HG02610 (cell line): ENCODE data around the gene MEGF11.
"Not testable (repeated sequence)": the region's sequence is repeated elsewhere in the genome, so short reads cannot be mapped to it uniquely, and the experiment has no call there.

Experiments used
- ATAC-seq: cut with Tn5 transposase; IDR thresholded peaks from one replicate; pipeline ENCODE4 v1.9.1; 2021; ENCODE audit warnings: mild to moderate bottlenecking, moderate library complexity; ENCODE audit not compliant: unreplicated experiment

MEGF11 gene

DNA sequence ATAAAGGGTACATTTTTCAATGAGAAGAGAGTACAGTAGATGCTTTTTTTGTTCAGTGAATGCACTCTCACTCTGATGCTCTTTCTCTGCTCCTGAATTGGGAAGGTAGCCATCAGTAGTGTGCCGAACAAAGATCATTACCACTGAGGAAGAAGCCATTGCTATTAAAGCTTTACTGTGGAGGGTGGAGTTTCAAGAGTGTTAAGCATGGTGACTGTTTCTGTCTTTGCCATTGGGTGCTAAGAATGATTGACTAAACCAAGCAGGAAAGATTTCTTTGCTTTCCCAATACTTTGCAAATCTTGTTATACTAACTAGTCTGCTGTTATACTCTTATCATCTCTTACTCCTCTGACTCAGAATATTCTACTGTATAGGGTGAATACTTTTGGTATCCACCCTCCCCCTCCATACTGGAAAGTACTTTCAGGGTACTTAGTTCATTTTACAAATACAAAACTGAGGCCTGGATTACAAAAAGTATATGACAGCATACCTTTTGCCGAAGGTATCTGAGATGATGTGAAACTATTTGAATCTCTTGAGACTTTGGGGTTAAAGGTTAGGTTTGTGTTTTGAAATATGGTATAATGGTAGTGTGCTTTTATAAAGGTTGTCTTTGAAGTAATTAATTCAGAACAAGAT, 382.5 kb downstream of the MEGF11 start:
- no peak for ATAC-seq

DNA sequence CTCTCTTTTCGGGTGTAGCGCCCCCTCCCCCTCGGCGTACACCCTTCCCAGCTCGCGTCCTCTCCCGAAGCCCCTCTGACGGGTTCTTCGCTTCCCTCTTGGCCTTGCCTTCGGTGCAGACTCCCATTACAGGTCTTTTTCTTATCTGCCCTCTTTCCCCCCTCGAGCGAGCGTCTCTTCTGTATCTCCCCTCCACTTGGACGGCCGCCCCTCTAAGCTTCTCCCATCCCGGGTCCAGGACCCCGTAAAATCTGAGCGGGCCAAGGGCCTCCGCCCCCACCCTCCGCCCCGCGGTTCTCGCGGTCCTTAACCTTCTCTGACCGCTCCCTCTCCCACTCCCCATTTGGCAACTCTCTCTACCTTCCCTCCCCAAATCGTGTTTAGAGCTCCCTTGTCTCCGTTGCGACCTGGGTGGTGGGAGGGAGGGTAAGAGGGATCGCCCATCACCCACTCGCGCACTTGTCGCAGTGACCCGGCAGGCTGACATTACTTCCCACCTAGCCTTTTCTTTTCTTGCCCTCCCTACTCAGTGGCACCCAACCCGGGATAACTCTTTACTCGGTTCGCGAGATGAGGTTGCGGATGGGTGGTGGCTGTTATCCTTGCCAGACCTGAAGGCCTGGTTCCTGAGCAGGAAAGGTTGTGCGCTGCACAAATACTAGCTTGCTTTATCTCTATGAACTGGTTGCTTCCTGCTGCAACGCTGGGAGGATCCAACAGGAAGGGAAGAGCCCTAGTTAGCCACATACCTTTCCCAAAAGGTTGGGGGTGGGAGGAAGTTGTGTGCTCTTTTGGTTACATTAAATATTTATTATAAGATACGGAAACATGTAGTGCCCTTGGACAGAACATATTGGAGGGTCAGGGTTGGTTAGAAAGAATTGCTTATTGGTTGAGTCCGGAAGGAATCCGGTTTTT, 383.3 kb downstream of the MEGF11 start:
- ATAC-seq = no peak

GRCh38 chr15:65869126-65869953, 384.2 kb downstream of the MEGF11 start, which contains the start of gene RAB11A:
RAB11A (plus strand) TSS chr15:65869491; CDS start chr15:65869586, 95 bp downstream.
- peak; percentile 85 for ATAC-seq

DNA sequence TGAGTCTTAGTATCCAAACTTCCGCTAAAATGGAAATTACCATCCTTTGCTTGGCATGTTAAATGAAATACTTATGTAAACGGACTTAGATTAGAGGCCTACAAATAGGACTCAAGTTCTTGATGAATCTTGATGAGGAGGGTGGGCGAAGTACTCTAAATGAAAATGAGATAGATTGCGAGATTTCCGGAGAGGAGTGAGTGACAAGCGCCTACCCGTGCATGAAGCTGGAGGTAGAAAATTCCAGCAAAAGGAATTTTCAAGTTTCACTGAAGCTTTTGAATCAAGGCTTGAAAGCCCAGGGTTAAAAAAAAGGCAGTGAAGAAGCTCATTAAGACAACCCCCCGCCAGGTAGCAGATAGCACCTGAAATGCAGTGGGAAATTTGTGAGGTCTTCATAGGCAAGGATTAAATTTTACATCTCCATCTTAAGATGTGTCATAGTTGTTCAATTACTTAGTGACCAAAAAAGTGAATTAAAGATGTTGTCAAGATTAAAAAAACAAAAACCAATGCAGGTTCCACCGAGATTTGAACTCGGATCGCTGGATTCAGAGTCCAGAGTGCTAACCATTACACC, 384.9 kb downstream of the MEGF11 start:
- ATAC-seq = no peak

GRCh38 chr15:65867933-65868332, 385.6 kb downstream of the MEGF11 start:
- not testable (repeated sequence) for ATAC-seq

DNA sequence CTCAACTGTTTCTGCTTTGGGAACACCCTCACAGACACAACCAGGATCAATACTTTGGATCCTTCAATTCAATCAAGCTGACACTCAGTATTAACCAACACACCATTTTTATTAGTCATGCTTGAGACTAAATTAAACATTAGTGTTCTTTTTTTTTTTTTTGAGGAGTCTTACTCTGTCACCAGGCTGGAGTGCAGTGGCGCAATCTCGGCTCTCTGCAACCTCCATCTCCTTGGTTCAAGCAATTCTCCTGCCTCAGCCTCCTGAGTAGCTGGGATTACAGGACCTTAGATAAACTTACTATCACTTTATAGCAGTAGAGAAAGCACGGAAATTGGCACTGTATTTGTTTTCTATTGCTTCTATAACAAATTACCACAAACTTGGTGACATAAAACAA, 386.3 kb downstream of the MEGF11 start:
- no peak for ATAC-seq

DNA sequence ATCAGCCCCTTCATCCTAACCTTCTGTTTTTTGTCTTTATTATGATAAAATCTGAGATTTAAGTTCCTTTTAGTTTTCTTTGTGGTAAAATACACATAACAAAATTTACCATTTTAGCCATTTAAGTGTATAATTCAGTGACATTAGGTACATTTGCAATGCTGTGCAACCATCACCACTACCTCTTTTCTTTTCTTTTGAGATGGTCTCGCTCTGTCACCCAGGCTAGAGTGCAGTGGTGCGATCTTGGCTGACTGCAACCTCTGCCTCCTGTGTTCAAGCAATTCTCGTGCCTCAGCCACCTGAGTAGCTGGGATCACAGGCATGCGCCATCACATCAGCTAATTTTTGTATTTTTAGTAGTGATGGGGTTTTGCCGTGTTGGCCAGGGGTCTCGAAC, 390.4 kb downstream of the MEGF11 start:
- ATAC-seq = no peak

GRCh38 chr15:65862682-65863081, 390.9 kb downstream of the MEGF11 start:
- peak; percentile 63 for ATAC-seq

GRCh38 chr15:65857718-65858402, 395.7 kb downstream of the MEGF11 start:
- no peak for ATAC-seq

- ATAC-seq = no peak
These were observed 396.6 kb downstream of the MEGF11 start for GRCh38 chr15:65856821-65857455.

DNA sequence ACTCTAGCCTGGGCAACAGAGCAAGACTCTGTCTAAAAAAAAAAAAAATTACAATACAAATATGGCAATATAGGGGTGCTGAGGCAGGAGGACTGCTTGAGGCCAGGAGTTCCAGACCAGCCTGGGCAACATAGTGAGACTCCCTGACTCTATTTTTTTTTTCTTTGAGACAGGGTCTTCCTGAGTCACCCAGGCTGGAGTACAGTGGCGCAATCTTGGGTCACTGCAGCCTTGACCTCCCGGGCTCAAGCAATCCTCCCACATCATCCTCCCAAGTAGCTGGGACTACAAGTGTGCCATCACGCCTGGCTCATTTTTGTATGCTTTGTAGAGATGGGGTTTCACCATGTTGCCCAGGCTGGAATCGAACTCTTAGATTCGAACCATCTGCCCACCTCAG, 401.6 kb downstream of the MEGF11 start:
- no peak for ATAC-seq

DNA sequence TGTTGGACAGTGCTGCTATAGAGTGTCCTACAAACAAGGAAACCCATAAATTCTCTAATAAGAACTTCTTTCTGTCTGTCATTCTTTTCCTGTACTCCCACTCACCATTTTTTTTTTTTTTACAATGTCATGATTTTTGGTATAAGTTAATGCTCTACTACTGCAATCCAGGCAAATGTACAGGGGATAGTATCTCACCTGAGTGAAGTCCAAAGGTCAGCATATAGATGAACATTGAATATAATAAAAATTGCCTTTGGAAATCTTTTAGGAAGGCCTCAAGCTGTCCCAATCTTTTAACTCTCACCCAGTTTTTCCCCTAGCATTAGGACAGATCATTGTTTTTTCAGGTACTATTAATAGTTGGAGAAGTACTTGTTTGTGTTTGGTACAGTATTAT, 405.6 kb downstream of the MEGF11 start:
- no peak for ATAC-seq

DNA sequence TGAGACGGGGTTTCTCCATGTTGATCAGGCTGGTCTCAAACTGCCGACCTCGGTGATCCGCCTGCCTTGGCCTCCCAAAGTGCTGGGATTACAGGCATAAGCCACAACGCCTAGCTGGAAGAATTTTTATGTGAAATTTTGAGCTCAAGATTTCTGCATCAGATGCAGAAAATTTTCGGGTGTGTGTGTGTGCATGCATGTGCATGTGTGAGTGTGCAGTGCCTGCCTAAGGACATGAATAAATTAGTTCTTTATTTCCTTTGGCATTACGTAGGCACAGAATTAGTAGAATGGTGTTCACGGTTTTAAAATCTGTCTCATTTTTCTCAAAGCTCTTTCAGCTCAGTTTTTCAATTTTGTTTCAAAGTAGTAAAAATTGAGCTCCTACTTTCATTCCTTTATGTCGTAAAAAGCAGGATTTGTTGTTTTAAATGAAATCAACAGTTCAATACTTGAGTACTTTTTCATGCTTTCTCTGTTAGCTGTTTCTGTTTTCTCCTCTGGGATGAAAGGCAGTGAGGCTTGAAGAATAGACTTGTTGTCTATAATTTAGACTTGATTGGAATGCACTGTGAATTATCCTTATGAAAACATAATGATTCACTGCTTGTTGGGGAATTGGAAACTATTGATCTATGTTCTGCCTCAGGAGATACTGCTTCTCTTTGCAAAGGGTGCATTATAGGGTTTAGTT, 407.6 kb downstream of the MEGF11 start:
- ATAC-seq = no peak
